PC-9 (cell line): ENCODE measurements around the gene FAM78B. TPM values are rescaled to one million over a fixed set of nuclear protein-coding genes. Genes with fewer than 3 reads are reported as not detected.

ENCODE experiments used
- BruUV-seq: library from RNA; stranded (reverse); fragments of 400-500 nt; replicated peaks from 2 replicates; lab custom pipeline; 2021; lab: Mats Ljungman, UMichigan
- CTCF ChIA-PET: fragments of 300-600 bp; sonication (Branson Sonifier 250); formaldehyde crosslinking; loops from one replicate; lab custom pipeline; 2022; ENCODE audit warnings: antibody characterized with exemption; lab: Charles Lee
- POLR2A ChIA-PET: fragments of 300-600 bp; sonication (Branson Sonifier 250); formaldehyde crosslinking; loops from one replicate; lab custom pipeline; 2022; ENCODE audit warnings: antibody characterized with exemption; ENCODE audit not compliant: unreplicated experiment; lab: Charles Lee
- DNase-seq, 2 experiments: peaks; one replicate each; pipeline versions ENCODE4 v3.0.0 to v3.0.0-alpha.2; 2015 to 2022; ENCODE audit warnings: mixed read lengths in 1 of 2
- H2AFZ ChIP-seq: fragments of 200-600 bp; sonication (generic); 2 replicates; pipeline ENCODE4 v1.8.1; 2017; ENCODE audit warnings: antibody characterized with exemption
- H3F3A ChIP-seq: fragments of 200-600 bp; sonication (generic); 2 replicates; pipeline ENCODE4 v1.8.1; 2017; ENCODE audit warnings: antibody characterized with exemption, mild to moderate bottlenecking, low read depth; ENCODE audit not compliant: insufficient read depth
- H3K27ac ChIP-seq: fragments of 200-600 bp; sonication (generic); 2 replicates; pipeline ENCODE4 v1.6.1; 2016; ENCODE audit warnings: mixed run types
- H3K27me3 ChIP-seq: fragments of 200-600 bp; sonication (generic); 2 replicates; pipeline ENCODE4 v1.6.1; 2016; ENCODE audit warnings: low read depth, mixed run types; ENCODE audit not compliant: insufficient read depth
- H3K36me3 ChIP-seq: fragments of 200-600 bp; sonication (generic); 2 replicates; pipeline ENCODE4 v1.6.1; 2016; ENCODE audit warnings: low read depth, mixed run types
- H3K4me1 ChIP-seq: fragments of 200-600 bp; sonication (generic); replicated peaks from 2 replicates; pipeline ENCODE4 v1.6.1; 2016; ENCODE audit warnings: mixed run types; ENCODE audit not compliant: insufficient read depth
- H3K4me2 ChIP-seq: fragments of 200-600 bp; sonication (generic); 2 replicates; pipeline ENCODE4 v1.6.1; 2017; ENCODE audit warnings: mixed run types
- H3K4me3 ChIP-seq: fragments of 200-600 bp; sonication (generic); 2 replicates; pipeline ENCODE4 v1.6.1; 2016; ENCODE audit warnings: mixed run types
- H3K79me2 ChIP-seq: fragments of 200-600 bp; sonication (generic); 2 replicates; pipeline ENCODE4 v1.6.1; 2017; ENCODE audit warnings: low read depth, mixed run types
- H3K9me2 ChIP-seq: fragments of 200-600 bp; sonication (generic); 2 replicates; pipeline ENCODE4 v1.8.1; 2017; ENCODE audit warnings: mild to moderate bottlenecking; ENCODE audit not compliant: insufficient read depth
- H3K9me3 ChIP-seq: fragments of 200-600 bp; sonication (generic); 2 replicates; pipeline ENCODE4 v1.8.1; 2016; ENCODE audit warnings: low read depth; ENCODE audit not compliant: insufficient read depth
- H4K20me1 ChIP-seq: fragments of 200-600 bp; sonication (generic); 2 replicates; pipeline ENCODE4 v1.8.1; 2017; ENCODE audit not compliant: insufficient read depth
- CTCF ChIP-seq: fragments of 200-600 bp; sonication (generic); conservative IDR thresholded peaks from 2 replicates; pipeline ENCODE4 v1.6.1; 2017; ENCODE audit warnings: mixed run types, antibody characterized with exemption, mild to moderate bottlenecking, moderate library complexity
- EZH2 ChIP-seq: fragments of 200-600 bp; sonication (generic); IDR thresholded peaks from 2 replicates; pipeline ENCODE4 v1.8.0; 2017; ENCODE audit warnings: antibody characterized with exemption, low read depth
- intact Hi-C: fragments of 100-400 bp; cut with micrococcal nuclease; formaldehyde crosslinking; loops from one replicate; pipeline ENCODE4 v1.10.0; 2022; ENCODE audit not compliant: unreplicated experiment
- microRNA-seq: library from miRNA; unstranded; fragments of <30 nt; microRNA quantifications from one replicate; pipeline ENCODE4 v1.2.0, GENCODE V29; 2021; ENCODE audit warnings: borderline number of aligned reads, borderline replicate concordance
- total RNA-seq: library from RNA; stranded (reverse); gene quantifications from 2 replicates; pipeline ENCODE4 v1.2.3, GENCODE V29; 2021

The FAM78B gene
- total RNA-seq, 1 experiment from 2014 or later = not detected

GRCh38 chr1:166020210-166020609, 146.6 kb downstream of the FAM78B start:
- CTCF ChIA-PET = no interaction called here
- intact Hi-C loops = no loop called here
- no peaks in the 10 kb centered on the region for H3K9me2 ChIP-seq

More at GRCh38 chr1:166020210-166020609, 146.6 kb downstream of the FAM78B start:
- Histone ChIP-seq H3K27me3 (no peaks in the 10 kb centered on the region), H3F3A (no peaks in the 10 kb centered on the region), H4K20me1 (no peaks in the 10 kb centered on the region), H3K36me3 (no peaks in the 10 kb centered on the region), H3K79me2 (no peaks in the 10 kb centered on the region), H3K27ac (no peak overlapping the region), H3K4me3 (no peak overlapping the region), H3K4me2 (no peak overlapping the region), H2AFZ (no peak overlapping the region), H3K9me3 (no peaks in the 10 kb centered on the region), H3K4me1 (no peaks in the 10 kb centered on the region)
- no peak for DNase-seq
- BruUV-seq = no TSS peak
- TF ChIP-seq EZH2 (no peak), CTCF (no peak)
- POLR2A ChIA-PET = no interaction called here

Small RNA genes lying within 50 kb of the gene (microRNA-seq; reads per million reads assigned to microRNA genes)
- gene MIR921 = not detected
